Measurements from ENCODE around the gene ZNF490. TPM values are rescaled to one million over a fixed set of nuclear protein-coding genes. Genes with fewer than 3 reads are reported as not detected.

The ZNF490 gene
- total RNA-seq, 1 donor from 2014 or later = 9.2 TPM

DNA sequence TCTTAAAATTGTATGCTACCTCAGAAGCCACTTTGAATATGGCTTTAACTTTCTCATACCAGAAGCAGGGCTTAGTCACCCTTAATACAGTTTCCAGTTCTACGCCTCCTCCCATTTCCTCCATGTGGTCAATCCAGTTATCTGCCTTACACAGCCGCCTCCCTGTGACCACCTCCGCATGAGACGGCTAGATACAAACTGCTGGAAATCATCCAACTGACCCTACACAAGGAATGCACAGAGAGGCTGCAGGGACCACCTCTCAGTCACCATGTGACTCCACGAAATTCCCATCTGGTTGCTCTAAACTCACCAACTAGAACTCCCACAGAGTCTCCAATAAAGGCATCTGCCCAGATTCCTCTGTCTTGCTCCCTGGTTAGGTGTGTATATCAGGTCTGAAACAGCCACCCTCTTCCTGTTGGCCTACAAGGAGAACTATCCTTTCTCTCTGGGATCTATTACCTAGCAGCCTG is 66.2 kb downstream of the ZNF490 start:
- no peaks in the 10 kb centered on the region for H3K27me3 Mint-ChIP-seq (ENCODE audit: unreplicated experiment)
- peaks cover 25% of the 10 kb centered on the region for H3K9me3 Mint-ChIP-seq (ENCODE audit: unreplicated experiment)
- no peak overlapping the region for H3K4me3 Mint-ChIP-seq (ENCODE audit: unreplicated experiment)
- H3K36me3 Mint-ChIP-seq (ENCODE audit: unreplicated experiment) = peaks cover 56% of the 10 kb centered on the region
- TF ChIP-seq, protein P1, sequence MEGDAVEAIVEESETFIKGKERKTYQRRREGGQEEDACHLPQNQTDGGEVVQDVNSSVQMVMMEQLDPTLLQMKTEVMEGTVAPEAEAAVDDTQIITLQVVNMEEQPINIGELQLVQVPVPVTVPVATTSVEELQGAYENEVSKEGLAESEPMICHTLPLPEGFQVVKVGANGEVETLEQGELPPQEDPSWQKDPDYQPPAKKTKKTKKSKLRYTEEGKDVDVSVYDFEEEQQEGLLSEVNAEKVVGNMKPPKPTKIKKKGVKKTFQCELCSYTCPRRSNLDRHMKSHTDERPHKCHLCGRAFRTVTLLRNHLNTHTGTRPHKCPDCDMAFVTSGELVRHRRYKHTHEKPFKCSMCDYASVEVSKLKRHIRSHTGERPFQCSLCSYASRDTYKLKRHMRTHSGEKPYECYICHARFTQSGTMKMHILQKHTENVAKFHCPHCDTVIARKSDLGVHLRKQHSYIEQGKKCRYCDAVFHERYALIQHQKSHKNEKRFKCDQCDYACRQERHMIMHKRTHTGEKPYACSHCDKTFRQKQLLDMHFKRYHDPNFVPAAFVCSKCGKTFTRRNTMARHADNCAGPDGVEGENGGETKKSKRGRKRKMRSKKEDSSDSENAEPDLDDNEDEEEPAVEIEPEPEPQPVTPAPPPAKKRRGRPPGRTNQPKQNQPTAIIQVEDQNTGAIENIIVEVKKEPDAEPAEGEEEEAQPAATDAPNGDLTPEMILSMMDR (IDR thresholded peaks at IDR 0.05) = no peak
- DNase-seq (ENCODE audit: extremely low spot score, unreplicated experiment) = no peak
- H3K4me1 Mint-ChIP-seq (ENCODE audit: unreplicated experiment) = peaks cover 8% of the 10 kb centered on the region
- no peak overlapping the region for H3K27ac Mint-ChIP-seq (ENCODE audit: unreplicated experiment)

DNA sequence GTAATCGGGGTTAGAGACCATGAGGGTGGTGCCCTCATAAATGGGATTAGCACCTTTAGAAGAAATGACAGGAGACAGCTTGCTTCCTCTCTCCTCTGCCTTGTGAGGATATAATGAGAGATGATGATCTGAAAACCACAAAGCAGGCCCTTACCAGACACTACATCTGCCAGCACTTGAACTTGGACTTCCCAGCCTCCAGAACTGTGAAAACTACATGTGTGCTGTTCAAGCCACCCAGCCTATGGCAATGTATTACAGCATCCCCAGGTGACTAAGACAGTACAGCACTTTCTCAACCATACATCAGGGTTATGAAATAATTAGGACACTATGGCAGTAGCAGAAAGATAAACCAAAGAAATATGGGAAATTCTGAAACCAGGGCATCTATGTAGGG is 66.8 kb downstream of the ZNF490 start:
- peaks cover 25% of the 10 kb centered on the region for H3K9me3 Mint-ChIP-seq (ENCODE audit: unreplicated experiment)
- H3K27me3 Mint-ChIP-seq (ENCODE audit: unreplicated experiment) = no peaks in the 10 kb centered on the region
- no peak overlapping the region for H3K27ac Mint-ChIP-seq (ENCODE audit: unreplicated experiment)
- TF ChIP-seq, protein P1 (IDR thresholded peaks at IDR 0.05) = no peak
- H3K4me3 Mint-ChIP-seq (ENCODE audit: unreplicated experiment) = no peak overlapping the region
- H3K4me1 Mint-ChIP-seq (ENCODE audit: unreplicated experiment) = peaks cover 3% of the 10 kb centered on the region
- H3K36me3 Mint-ChIP-seq (ENCODE audit: unreplicated experiment) = peaks cover 52% of the 10 kb centered on the region
- DNase-seq (ENCODE audit: extremely low spot score, unreplicated experiment) = no peak

Other genes starting within 250 kb of the ZNF490 start
- gene ZNF442, start 245.1 kb downstream of the ZNF490 start, total RNA-seq = 2.2 and 2.3 TPM in 2 replicates
- gene ZNF799, start 209.5 kb downstream of the ZNF490 start, total RNA-seq = 1.7 and 2.1 TPM in 2 replicates
- gene ZNF443, start 169.8 kb downstream of the ZNF490 start, total RNA-seq = 1.7 and 2.2 TPM in 2 replicates
- 3.4 and 3.9 TPM in 2 replicates for gene ZNF709, start 126.0 kb downstream of the ZNF490 start, total RNA-seq
- gene ZNF564, start 59.3 kb downstream of the ZNF490 start, total RNA-seq = 10.7 and 12.9 TPM in 2 replicates
- gene ZNF791, start 107 bp upstream of the ZNF490 start, total RNA-seq = 25.0 and 26.1 TPM in 2 replicates
- 116 and 120 TPM in 2 replicates for gene MAN2B1, start 55.9 kb upstream of the ZNF490 start, total RNA-seq
- gene WDR83, start 56.0 kb upstream of the ZNF490 start, total RNA-seq = 11.4 and 12.4 TPM in 2 replicates
- gene DHPS, start 71.1 kb upstream of the ZNF490 start, total RNA-seq = 64.3 and 68.4 TPM in 2 replicates
- gene GNG14, start 77.2 kb upstream of the ZNF490 start, total RNA-seq = not detected in 2 replicates
- gene FBXW9, start 85.8 kb upstream of the ZNF490 start, total RNA-seq = 10.9 and 11.4 TPM in 2 replicates
- 79.0 and 93.3 TPM in 2 replicates for gene TNPO2, start 113.1 kb upstream of the ZNF490 start, total RNA-seq
- gene TRIR, start 123.9 kb upstream of the ZNF490 start, total RNA-seq = 151 and 160 TPM in 2 replicates
- gene GET3, start 126.7 kb upstream of the ZNF490 start, total RNA-seq = 72.1 and 77.0 TPM in 2 replicates
- gene BEST2, start 141.0 kb upstream of the ZNF490 start, total RNA-seq = not detected in 2 replicates
- gene HOOK2, start 164.7 kb upstream of the ZNF490 start, total RNA-seq = 24.6 and 26.8 TPM in 2 replicates
- gene JUNB, start 180.7 kb upstream of the ZNF490 start, total RNA-seq = 141 and 158 TPM in 2 replicates
- gene PRDX2, start 191.0 kb upstream of the ZNF490 start, total RNA-seq = 235 TPM in 2 replicates
- gene THSD8, start 191.3 kb upstream of the ZNF490 start, total RNA-seq = 8.2 and 8.4 TPM in 2 replicates
- gene RNASEH2A, start 195.8 kb upstream of the ZNF490 start, total RNA-seq = 7.6 and 10.0 TPM in 2 replicates
- not detected in 2 replicates for gene RTBDN, start 223.8 kb upstream of the ZNF490 start, total RNA-seq
- gene MAST1, start 227.7 kb upstream of the ZNF490 start, total RNA-seq = 0.32 TPM in 1 of 2 replicates, not detected in the other